GM23338 (cell line): ENCODE measurements around the gene FBN2. TPM values are rescaled to one million over a fixed set of nuclear protein-coding genes. Genes with fewer than 3 reads are reported as not detected.

Experiments
- ATAC-seq: fragments of 200-7000 bp; cut with Tn5 transposase; 3 replicates; pipeline ENCODE4 v1.9.1; 2020
- DNase-seq: peaks from one replicate; pipeline ENCODE4 v3.0.0-alpha.2; 2015; ENCODE audit warnings: low spot score
- H2AFZ ChIP-seq: fragments of 200-600 bp; sonication (generic); 2 replicates; pipeline ENCODE4 v1.8.0; 2016; ENCODE audit warnings: antibody characterized with exemption, mild to moderate bottlenecking, moderate library complexity
- H3F3A ChIP-seq: fragments of 200-600 bp; sonication (generic); replicated peaks from 2 replicates; pipeline ENCODE4 v1.8.0; 2017; ENCODE audit warnings: antibody characterized with exemption, mixed run types, low read depth
- H3K27ac ChIP-seq: fragments of 200-600 bp; sonication (generic); 2 replicates; pipeline ENCODE4 v1.6.1; 2016; ENCODE audit warnings: low read depth
- H3K27me3 ChIP-seq: fragments of 200-600 bp; sonication (generic); 2 replicates; pipeline ENCODE4 v1.8.0; 2016; ENCODE audit warnings: mild to moderate bottlenecking, mixed run types, moderate library complexity; ENCODE audit not compliant: insufficient read depth
- H3K36me3 ChIP-seq: fragments of 200-600 bp; sonication (generic); 2 replicates; pipeline ENCODE4 v1.8.0; 2016; ENCODE audit warnings: mild to moderate bottlenecking; ENCODE audit not compliant: insufficient read depth
- H3K4me1 ChIP-seq: fragments of 200-600 bp; sonication (generic); 2 replicates; pipeline ENCODE4 v1.8.0; 2016; ENCODE audit warnings: mild to moderate bottlenecking, moderate library complexity; ENCODE audit not compliant: insufficient read depth
- H3K4me2 ChIP-seq: fragments of 200-600 bp; sonication (generic); 2 replicates; pipeline ENCODE4 v1.7.1; 2017; ENCODE audit warnings: mixed run types
- H3K4me3 ChIP-seq: fragments of 200-600 bp; sonication (generic); 2 replicates; pipeline ENCODE4 v1.6.1; 2016; ENCODE audit warnings: mixed run types
- H3K79me2 ChIP-seq: fragments of 200-600 bp; sonication (generic); replicated peaks from 2 replicates; pipeline ENCODE4 v1.8.0; 2017; ENCODE audit warnings: mild to moderate bottlenecking; ENCODE audit not compliant: insufficient read depth
- H3K9me2 ChIP-seq: fragments of 200-600 bp; sonication (generic); 2 replicates; pipeline ENCODE4 v1.8.0; 2017; ENCODE audit not compliant: insufficient read depth
- H4K20me1 ChIP-seq: fragments of 200-600 bp; sonication (generic); replicated peaks from 2 replicates; pipeline ENCODE4 v1.8.0; 2017; ENCODE audit warnings: mild to moderate bottlenecking; ENCODE audit not compliant: insufficient read depth
- H3K27ac Mint-ChIP-seq: 2 replicates; pipeline ENCODE4 v1.8.0; 2020; ENCODE audit warnings: inconsistent platforms, mild to moderate bottlenecking, moderate library complexity, mixed read lengths
- H3K27me3 Mint-ChIP-seq: 3 replicates; pipeline ENCODE4 v1.8.0; 2022; ENCODE audit warnings: low read depth, mild to moderate bottlenecking, moderate library complexity, mixed read lengths, inconsistent platforms; ENCODE audit not compliant: insufficient read depth, poor library complexity
- H3K36me3 Mint-ChIP-seq: 3 replicates; pipeline ENCODE4 v1.8.0; 2021; ENCODE audit warnings: low read depth, mild to moderate bottlenecking, inconsistent platforms, moderate library complexity, mixed read lengths
- H3K4me1 Mint-ChIP-seq: 3 replicates; pipeline ENCODE4 v1.8.0; 2020; ENCODE audit warnings: mild to moderate bottlenecking, inconsistent platforms, mixed read lengths
- H3K4me3 Mint-ChIP-seq: 3 replicates; pipeline ENCODE4 v1.8.0; 2021; ENCODE audit warnings: moderate library complexity, mild to moderate bottlenecking, inconsistent platforms, mixed read lengths
- H3K9me3 Mint-ChIP-seq: 3 replicates; pipeline ENCODE4 v1.8.0; 2020; ENCODE audit warnings: moderate library complexity, mild to moderate bottlenecking, inconsistent platforms, mixed read lengths
- CREB1 ChIP-seq: fragments of 250-450 bp; sonication (Bioruptor Pico); IDR thresholded peaks from 2 replicates; pipeline ENCODE4 v1.5.0; 2020; ENCODE audit warnings: low read depth, mild to moderate bottlenecking, moderate library complexity
- EZH2 ChIP-seq: fragments of 200-600 bp; sonication (generic); IDR thresholded peaks from one replicate; pipeline ENCODE4 v1.8.0; 2017; ENCODE audit warnings: antibody characterized with exemption, mild to moderate bottlenecking, low read depth; ENCODE audit not compliant: unreplicated experiment
- EZH2phosphoT487 ChIP-seq: fragments of 200-600 bp; sonication (generic); IDR thresholded peaks from one replicate; pipeline ENCODE4 v1.8.1; 2018; ENCODE audit warnings: antibody characterized with exemption; ENCODE audit not compliant: unreplicated experiment
- JUNB ChIP-seq: IDR thresholded peaks from one replicate; pipeline ENCODE4 v1.6.1; 2016; ENCODE audit warnings: antibody characterized with exemption; ENCODE audit not compliant: unreplicated experiment
- NANOG ChIP-seq: IDR thresholded peaks from 2 replicates; pipeline ENCODE4 v1.6.1; 2016; ENCODE audit warnings: antibody characterized with exemption, borderline replicate concordance
- POLR2AphosphoS5 ChIP-seq: IDR thresholded peaks from 2 replicates; pipeline ENCODE4 v1.6.1; 2016; ENCODE audit warnings: antibody characterized with exemption, low read depth
- STAT1 ChIP-seq: IDR thresholded peaks from one replicate; pipeline ENCODE4 v1.6.1; 2016; ENCODE audit warnings: antibody characterized with exemption; ENCODE audit not compliant: unreplicated experiment
- ZNF114 ChIP-seq: fragments of 250-450 bp; sonication (Bioruptor Pico); IDR thresholded peaks from 2 replicates; pipeline ENCODE4 v1.5.0; 2020; ENCODE audit warnings: mild to moderate bottlenecking, moderate library complexity
- ZNF331 ChIP-seq: fragments of 250-450 bp; sonication (Bioruptor Pico); IDR thresholded peaks from 2 replicates; pipeline ENCODE4 v1.5.0; 2020; ENCODE audit warnings: low read depth, mild to moderate bottlenecking, moderate library complexity
- polyA plus RNA-seq: library from polyadenylated mRNA; unstranded; fragments of >200 nt; fragmentation: Nextera tagmentation; extraction: Ambion mirVana; gene quantifications from 2 replicates; pipeline ENCODE4 v1.2.1, GENCODE V29; 2016
- total RNA-seq: library from RNA; depleted of rRNA; stranded (reverse); fragments of >200 nt; shearing (Covaris generic); gene quantifications from 2 replicates; pipeline ENCODE4 v1.2.3, GENCODE V29; 2014
- TF ChIP-seq, protein P1 (sequence below): IDR thresholded peaks from 2 replicates; pipeline ENCODE4 v1.6.1; 2016; ENCODE audit warnings: antibody characterized with exemption
- TF ChIP-seq, protein P2 (sequence below): IDR thresholded peaks from one replicate; pipeline ENCODE4 v1.6.1; 2018; ENCODE audit warnings: antibody characterized with exemption; ENCODE audit not compliant: unreplicated experiment
- TF ChIP-seq, protein P3 (sequence below): fragments of 250-450 bp; sonication (Bioruptor Pico); IDR thresholded peaks from 2 replicates; pipeline ENCODE4 v1.5.0; 2020; ENCODE audit warnings: mild to moderate bottlenecking, moderate library complexity
- TF ChIP-seq, protein P4 (sequence below), 2 experiments: fragments of 200-600 bp in 1 of 2; sonication (generic) in 1 of 2; conservative IDR thresholded peaks; 2 replicates each; pipeline versions ENCODE4 v1.5.1 to v1.6.1; 2016 to 2017; ENCODE audit warnings: antibody characterized with exemption in 2 of 2, low read depth in 2 of 2, mild to moderate bottlenecking in 2 of 2, moderate library complexity in 1 of 2

Gene FBN2
- total and polyA plus RNA-seq, 2 experiments from 2014 or later, result 2.6 to 13.6 TPM

DNA sequence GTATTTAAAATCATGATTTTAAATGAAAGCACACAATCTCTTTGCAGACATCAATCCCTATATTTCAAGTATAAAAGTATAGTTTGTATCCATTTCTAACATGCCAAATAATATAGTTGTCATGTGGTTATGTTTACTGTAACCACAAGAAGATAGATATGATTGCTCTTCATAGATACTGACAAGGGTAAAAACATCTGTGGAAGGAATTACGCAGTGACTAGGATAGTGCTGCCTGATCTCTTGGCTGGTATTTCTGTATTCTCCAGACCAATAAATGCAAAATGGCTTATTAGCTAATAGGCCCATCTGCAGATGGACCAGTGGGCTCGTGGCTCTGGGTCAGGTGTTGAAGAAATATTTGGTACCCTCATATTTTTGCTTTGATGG lies 34.9 kb upstream of the FBN2 start:
- no peaks in the 10 kb centered on the region for H4K20me1 ChIP-seq
- ATAC-seq (no peak), DNase-seq (no peak)
- Mint-ChIP-seq H3K27ac (no peak overlapping the region), H3K9me3 (no peaks in the 10 kb centered on the region; the same call in 2 of the 3 replicates), H3K4me1 (peaks cover 2% of the 10 kb centered on the region; the same call in 2 of the 3 replicates), H3K36me3 (no peaks in the 10 kb centered on the region), H3K27me3 (peaks cover 2% of the 10 kb centered on the region), H3K4me3 (no peak overlapping the region)
- peaks cover 6% of the 10 kb centered on the region for H3K4me1 ChIP-seq
- H3K27me3 ChIP-seq, result no peaks in the 10 kb centered on the region
- H2AFZ ChIP-seq, result no peak overlapping the region
- TF ChIP-seq EZH2phosphoT487 (no peak), EZH2 (no peak), ZNF114 (CRISPR knock-in tag) (no peak), NANOG (no peak), ZNF331 (no peak), JUNB (no peak), CREB1 (no peak), STAT1 (no peak), POLR2AphosphoS5 (no peak)
- TF ChIP-seq, protein P1, sequence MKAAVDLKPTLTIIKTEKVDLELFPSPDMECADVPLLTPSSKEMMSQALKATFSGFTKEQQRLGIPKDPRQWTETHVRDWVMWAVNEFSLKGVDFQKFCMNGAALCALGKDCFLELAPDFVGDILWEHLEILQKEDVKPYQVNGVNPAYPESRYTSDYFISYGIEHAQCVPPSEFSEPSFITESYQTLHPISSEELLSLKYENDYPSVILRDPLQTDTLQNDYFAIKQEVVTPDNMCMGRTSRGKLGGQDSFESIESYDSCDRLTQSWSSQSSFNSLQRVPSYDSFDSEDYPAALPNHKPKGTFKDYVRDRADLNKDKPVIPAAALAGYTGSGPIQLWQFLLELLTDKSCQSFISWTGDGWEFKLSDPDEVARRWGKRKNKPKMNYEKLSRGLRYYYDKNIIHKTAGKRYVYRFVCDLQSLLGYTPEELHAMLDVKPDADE, result no peak
- TF ChIP-seq, protein P2, sequence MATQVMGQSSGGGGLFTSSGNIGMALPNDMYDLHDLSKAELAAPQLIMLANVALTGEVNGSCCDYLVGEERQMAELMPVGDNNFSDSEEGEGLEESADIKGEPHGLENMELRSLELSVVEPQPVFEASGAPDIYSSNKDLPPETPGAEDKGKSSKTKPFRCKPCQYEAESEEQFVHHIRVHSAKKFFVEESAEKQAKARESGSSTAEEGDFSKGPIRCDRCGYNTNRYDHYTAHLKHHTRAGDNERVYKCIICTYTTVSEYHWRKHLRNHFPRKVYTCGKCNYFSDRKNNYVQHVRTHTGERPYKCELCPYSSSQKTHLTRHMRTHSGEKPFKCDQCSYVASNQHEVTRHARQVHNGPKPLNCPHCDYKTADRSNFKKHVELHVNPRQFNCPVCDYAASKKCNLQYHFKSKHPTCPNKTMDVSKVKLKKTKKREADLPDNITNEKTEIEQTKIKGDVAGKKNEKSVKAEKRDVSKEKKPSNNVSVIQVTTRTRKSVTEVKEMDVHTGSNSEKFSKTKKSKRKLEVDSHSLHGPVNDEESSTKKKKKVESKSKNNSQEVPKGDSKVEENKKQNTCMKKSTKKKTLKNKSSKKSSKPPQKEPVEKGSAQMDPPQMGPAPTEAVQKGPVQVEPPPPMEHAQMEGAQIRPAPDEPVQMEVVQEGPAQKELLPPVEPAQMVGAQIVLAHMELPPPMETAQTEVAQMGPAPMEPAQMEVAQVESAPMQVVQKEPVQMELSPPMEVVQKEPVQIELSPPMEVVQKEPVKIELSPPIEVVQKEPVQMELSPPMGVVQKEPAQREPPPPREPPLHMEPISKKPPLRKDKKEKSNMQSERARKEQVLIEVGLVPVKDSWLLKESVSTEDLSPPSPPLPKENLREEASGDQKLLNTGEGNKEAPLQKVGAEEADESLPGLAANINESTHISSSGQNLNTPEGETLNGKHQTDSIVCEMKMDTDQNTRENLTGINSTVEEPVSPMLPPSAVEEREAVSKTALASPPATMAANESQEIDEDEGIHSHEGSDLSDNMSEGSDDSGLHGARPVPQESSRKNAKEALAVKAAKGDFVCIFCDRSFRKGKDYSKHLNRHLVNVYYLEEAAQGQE, result no peak
- TF ChIP-seq, protein P3, sequence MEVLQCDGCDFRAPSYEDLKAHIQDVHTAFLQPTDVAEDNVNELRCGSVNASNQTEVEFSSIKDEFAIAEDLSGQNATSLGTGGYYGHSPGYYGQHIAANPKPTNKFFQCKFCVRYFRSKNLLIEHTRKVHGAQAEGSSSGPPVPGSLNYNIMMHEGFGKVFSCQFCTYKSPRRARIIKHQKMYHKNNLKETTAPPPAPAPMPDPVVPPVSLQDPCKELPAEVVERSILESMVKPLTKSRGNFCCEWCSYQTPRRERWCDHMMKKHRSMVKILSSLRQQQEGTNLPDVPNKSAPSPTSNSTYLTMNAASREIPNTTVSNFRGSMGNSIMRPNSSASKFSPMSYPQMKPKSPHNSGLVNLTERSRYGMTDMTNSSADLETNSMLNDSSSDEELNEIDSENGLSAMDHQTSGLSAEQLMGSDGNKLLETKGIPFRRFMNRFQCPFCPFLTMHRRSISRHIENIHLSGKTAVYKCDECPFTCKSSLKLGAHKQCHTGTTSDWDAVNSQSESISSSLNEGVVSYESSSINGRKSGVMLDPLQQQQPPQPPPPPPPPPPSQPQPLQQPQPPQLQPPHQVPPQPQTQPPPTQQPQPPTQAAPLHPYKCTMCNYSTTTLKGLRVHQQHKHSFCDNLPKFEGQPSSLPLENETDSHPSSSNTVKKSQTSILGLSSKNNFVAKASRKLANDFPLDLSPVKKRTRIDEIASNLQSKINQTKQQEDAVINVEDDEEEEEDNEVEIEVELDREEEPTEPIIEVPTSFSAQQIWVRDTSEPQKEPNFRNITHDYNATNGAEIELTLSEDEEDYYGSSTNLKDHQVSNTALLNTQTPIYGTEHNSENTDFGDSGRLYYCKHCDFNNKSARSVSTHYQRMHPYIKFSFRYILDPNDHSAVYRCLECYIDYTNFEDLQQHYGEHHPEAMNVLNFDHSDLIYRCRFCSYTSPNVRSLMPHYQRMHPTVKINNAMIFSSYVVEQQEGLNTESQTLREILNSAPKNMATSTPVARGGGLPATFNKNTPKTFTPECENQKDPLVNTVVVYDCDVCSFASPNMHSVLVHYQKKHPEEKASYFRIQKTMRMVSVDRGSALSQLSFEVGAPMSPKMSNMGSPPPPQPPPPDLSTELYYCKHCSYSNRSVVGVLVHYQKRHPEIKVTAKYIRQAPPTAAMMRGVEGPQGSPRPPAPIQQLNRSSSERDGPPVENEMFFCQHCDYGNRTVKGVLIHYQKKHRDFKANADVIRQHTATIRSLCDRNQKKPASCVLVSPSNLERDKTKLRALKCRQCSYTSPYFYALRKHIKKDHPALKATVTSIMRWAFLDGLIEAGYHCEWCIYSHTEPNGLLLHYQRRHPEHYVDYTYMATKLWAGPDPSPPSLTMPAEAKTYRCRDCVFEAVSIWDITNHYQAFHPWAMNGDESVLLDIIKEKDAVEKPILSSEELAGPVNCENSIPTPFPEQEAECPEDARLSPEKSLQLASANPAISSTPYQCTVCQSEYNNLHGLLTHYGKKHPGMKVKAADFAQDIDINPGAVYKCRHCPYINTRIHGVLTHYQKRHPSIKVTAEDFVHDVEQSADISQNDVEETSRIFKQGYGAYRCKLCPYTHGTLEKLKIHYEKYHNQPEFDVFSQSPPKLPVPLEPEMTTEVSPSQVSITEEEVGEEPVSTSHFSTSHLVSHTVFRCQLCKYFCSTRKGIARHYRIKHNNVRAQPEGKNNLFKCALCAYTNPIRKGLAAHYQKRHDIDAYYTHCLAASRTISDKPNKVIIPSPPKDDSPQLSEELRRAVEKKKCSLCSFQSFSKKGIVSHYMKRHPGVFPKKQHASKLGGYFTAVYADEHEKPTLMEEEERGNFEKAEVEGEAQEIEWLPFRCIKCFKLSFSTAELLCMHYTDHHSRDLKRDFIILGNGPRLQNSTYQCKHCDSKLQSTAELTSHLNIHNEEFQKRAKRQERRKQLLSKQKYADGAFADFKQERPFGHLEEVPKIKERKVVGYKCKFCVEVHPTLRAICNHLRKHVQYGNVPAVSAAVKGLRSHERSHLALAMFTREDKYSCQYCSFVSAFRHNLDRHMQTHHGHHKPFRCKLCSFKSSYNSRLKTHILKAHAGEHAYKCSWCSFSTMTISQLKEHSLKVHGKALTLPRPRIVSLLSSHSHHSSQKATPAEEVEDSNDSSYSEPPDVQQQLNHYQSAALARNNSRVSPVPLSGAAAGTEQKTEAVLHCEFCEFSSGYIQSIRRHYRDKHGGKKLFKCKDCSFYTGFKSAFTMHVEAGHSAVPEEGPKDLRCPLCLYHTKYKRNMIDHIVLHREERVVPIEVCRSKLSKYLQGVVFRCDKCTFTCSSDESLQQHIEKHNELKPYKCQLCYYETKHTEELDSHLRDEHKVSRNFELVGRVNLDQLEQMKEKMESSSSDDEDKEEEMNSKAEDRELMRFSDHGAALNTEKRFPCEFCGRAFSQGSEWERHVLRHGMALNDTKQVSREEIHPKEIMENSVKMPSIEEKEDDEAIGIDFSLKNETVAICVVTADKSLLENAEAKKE (CRISPR knock-in tag), result no peak
- TF ChIP-seq, protein P4, sequence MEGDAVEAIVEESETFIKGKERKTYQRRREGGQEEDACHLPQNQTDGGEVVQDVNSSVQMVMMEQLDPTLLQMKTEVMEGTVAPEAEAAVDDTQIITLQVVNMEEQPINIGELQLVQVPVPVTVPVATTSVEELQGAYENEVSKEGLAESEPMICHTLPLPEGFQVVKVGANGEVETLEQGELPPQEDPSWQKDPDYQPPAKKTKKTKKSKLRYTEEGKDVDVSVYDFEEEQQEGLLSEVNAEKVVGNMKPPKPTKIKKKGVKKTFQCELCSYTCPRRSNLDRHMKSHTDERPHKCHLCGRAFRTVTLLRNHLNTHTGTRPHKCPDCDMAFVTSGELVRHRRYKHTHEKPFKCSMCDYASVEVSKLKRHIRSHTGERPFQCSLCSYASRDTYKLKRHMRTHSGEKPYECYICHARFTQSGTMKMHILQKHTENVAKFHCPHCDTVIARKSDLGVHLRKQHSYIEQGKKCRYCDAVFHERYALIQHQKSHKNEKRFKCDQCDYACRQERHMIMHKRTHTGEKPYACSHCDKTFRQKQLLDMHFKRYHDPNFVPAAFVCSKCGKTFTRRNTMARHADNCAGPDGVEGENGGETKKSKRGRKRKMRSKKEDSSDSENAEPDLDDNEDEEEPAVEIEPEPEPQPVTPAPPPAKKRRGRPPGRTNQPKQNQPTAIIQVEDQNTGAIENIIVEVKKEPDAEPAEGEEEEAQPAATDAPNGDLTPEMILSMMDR (conservative IDR thresholded peaks at IDR 0.05; ENCODE audit: low read depth in 2 of 2), result no peak
- no peaks in the 10 kb centered on the region for H3K36me3 ChIP-seq
- no peak overlapping the region for H3K27ac ChIP-seq
- no peak overlapping the region for H3K4me2 ChIP-seq
- H3K4me3 ChIP-seq, result no peak overlapping the region
- H3K79me2 ChIP-seq, result no peaks in the 10 kb centered on the region
- no peaks in the 10 kb centered on the region for H3F3A ChIP-seq
- 0 out of 2 replicates have a peak, but pooled peaks cover 3% of the 10 kb centered on the region for H3K9me2 ChIP-seq
